Measurements from ENCODE around the gene CDK2.

CDK2 gene

GRCh38 chr12:55933169-55933798 is 33.3 kb upstream of the CDK2 start:
- no peak overlapping the region for H3K4me3 ChIP-seq (ENCODE audit: low read depth, low read length)
- TF ChIP-seq CTCF (IDR thresholded peaks at IDR 0.05; ENCODE audit: control insufficient read depth, extremely low read depth, insufficient read depth), result no peak
- no peak for DNase-seq (ENCODE audit: low read depth)

GRCh38 chr12:55933799-55934742 is 32.6 kb upstream of the CDK2 start:
- TF ChIP-seq CTCF (IDR thresholded peaks at IDR 0.05; ENCODE audit: control insufficient read depth, extremely low read depth, insufficient read depth), result no peak
- H3K4me3 ChIP-seq (ENCODE audit: low read depth, low read length), result no peak overlapping the region
- no peak for DNase-seq (ENCODE audit: low read depth)

GRCh38 chr12:55934773-55935172 is 31.9 kb upstream of the CDK2 start:
- H3K4me3 ChIP-seq (ENCODE audit: low read depth, low read length), result no peak overlapping the region
- no peak for TF ChIP-seq CTCF (IDR thresholded peaks at IDR 0.05; ENCODE audit: control insufficient read depth, extremely low read depth, insufficient read depth)
- no peak for DNase-seq (ENCODE audit: low read depth)

- TF ChIP-seq CTCF (IDR thresholded peaks at IDR 0.05; ENCODE audit: control insufficient read depth, extremely low read depth, insufficient read depth), result no peak
- DNase-seq (ENCODE audit: low read depth), result no peak
- H3K4me3 ChIP-seq (ENCODE audit: low read depth, low read length), result no peak overlapping the region
Measured at GRCh38 chr12:55935738-55936151, 30.9 kb upstream of the CDK2 start.

GRCh38 chr12:55937981-55938380 is 28.6 kb upstream of the CDK2 start:
- TF ChIP-seq CTCF (IDR thresholded peaks at IDR 0.05; ENCODE audit: control insufficient read depth, extremely low read depth, insufficient read depth), result no peak
- no peak overlapping the region for H3K4me3 ChIP-seq (ENCODE audit: low read depth, low read length)
- no peak for DNase-seq (ENCODE audit: low read depth)

GRCh38 chr12:55938826-55939501 is 27.7 kb upstream of the CDK2 start:
- no peak for DNase-seq (ENCODE audit: low read depth)
- no peak for TF ChIP-seq CTCF (IDR thresholded peaks at IDR 0.05; ENCODE audit: control insufficient read depth, extremely low read depth, insufficient read depth)
- H3K4me3 ChIP-seq (ENCODE audit: low read depth, low read length), result no peak overlapping the region
